ENCODE results near the gene COASY.

DNA sequence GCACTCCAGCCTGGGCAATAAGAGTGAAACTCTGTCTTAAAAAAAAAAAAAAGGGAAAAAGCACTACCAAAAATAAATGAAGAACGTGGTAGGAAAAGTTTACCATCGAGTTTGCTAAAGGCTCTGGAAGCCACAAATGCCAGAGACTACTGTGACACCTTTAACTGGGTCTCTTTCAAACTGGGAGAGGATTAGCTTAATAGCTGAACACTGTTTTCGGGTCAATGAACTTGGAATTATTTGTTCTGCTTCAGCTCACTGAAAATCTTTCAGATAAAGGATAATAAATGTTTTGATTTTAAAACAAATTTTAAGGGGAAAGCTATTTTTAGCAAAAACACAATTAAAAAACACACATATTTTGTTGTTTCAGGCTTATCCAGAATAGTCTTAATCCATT lies 45.8 kb downstream of the COASY start:
- TF ChIP-seq, protein P1, sequence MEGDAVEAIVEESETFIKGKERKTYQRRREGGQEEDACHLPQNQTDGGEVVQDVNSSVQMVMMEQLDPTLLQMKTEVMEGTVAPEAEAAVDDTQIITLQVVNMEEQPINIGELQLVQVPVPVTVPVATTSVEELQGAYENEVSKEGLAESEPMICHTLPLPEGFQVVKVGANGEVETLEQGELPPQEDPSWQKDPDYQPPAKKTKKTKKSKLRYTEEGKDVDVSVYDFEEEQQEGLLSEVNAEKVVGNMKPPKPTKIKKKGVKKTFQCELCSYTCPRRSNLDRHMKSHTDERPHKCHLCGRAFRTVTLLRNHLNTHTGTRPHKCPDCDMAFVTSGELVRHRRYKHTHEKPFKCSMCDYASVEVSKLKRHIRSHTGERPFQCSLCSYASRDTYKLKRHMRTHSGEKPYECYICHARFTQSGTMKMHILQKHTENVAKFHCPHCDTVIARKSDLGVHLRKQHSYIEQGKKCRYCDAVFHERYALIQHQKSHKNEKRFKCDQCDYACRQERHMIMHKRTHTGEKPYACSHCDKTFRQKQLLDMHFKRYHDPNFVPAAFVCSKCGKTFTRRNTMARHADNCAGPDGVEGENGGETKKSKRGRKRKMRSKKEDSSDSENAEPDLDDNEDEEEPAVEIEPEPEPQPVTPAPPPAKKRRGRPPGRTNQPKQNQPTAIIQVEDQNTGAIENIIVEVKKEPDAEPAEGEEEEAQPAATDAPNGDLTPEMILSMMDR (IDR thresholded peaks at IDR 0.05; ENCODE audit: insufficient read depth, low read length, poor library complexity, severe bottlenecking): no peak
- no peak for TF ChIP-seq EZH2phosphoT487 (conservative IDR thresholded peaks at IDR 0.05; ENCODE audit: low read length)
